Gastroesophageal sphincter (tissue), 3 donors: ENCODE measurements around the gene TMEM200A.

Experiments
- EP300 ChIP-seq: sonication (generic); formaldehyde crosslinking; IDR thresholded peaks from one replicate; pipeline ENCODE4 v1.6.1; 2017; ENCODE audit warnings: antibody characterized with exemption, mild to moderate bottlenecking
- POLR2A ChIP-seq, 2 donors: fragments of 450-650 bp; IDR thresholded peaks; one replicate each; pipeline ENCODE4 v1.6.1; 2017; ENCODE audit warnings: antibody characterized with exemption in 2 of 2, mild to moderate bottlenecking in 2 of 2, moderate library complexity in 1 of 2
- POLR2AphosphoS5 ChIP-seq: sonication (generic); formaldehyde crosslinking; IDR thresholded peaks from one replicate; pipeline ENCODE4 v1.6.1; 2017; ENCODE audit warnings: antibody characterized with exemption
- TF ChIP-seq, protein P1 (sequence below), 4 experiments: fragments of 200-600 bp in 2 of 4; fragments of 450-650 bp in 2 of 4; sonication (generic) in 1 of 4; IDR thresholded peaks; one replicate each; pipeline ENCODE4 v1.5.1; 2017 to 2019; ENCODE audit warnings: antibody characterized with exemption in 4 of 4, mild to moderate bottlenecking in 2 of 4, moderate library complexity in 2 of 4

DNA sequence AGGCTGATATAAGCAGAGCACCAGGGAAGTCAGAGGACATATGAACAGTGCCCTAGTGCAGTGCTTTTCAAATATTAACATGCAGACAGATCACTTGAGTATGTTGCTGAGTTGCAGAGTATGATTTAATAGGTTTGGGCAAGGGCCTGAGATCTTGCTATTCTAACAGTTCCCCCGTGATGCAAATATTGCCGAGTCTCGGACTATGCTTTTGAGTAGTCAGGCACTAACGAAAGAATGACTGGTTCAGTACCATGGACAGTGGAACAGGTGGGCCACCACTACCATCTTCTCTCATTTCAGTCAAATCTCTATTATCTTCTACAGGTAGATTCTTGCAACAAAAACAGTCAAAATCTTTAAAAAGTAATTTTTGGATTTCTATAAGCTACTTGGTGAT is 3.7 kb upstream of the TMEM200A start:
- TF ChIP-seq, protein P1, sequence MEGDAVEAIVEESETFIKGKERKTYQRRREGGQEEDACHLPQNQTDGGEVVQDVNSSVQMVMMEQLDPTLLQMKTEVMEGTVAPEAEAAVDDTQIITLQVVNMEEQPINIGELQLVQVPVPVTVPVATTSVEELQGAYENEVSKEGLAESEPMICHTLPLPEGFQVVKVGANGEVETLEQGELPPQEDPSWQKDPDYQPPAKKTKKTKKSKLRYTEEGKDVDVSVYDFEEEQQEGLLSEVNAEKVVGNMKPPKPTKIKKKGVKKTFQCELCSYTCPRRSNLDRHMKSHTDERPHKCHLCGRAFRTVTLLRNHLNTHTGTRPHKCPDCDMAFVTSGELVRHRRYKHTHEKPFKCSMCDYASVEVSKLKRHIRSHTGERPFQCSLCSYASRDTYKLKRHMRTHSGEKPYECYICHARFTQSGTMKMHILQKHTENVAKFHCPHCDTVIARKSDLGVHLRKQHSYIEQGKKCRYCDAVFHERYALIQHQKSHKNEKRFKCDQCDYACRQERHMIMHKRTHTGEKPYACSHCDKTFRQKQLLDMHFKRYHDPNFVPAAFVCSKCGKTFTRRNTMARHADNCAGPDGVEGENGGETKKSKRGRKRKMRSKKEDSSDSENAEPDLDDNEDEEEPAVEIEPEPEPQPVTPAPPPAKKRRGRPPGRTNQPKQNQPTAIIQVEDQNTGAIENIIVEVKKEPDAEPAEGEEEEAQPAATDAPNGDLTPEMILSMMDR (IDR thresholded peaks at IDR 0.05) = no peak
- TF ChIP-seq POLR2AphosphoS5 (no peak), POLR2A (IDR thresholded peaks at IDR 0.05) (no peak), EP300 (no peak)
